Erythroblast (primary cell): Measurements from ENCODE around the gene ERBIN.

Source experiments
- GATA1 ChIP-seq: IDR thresholded peaks from 2 replicates; pipeline ENCODE4 v1.6.1; 2011; ENCODE audit warnings: low read depth, mild to moderate bottlenecking, control low read depth, low read length, moderate library complexity
- POLR2A ChIP-seq: IDR thresholded peaks from 2 replicates; pipeline ENCODE4 v1.6.1; 2011; ENCODE audit warnings: mild to moderate bottlenecking, low read length

DNA sequence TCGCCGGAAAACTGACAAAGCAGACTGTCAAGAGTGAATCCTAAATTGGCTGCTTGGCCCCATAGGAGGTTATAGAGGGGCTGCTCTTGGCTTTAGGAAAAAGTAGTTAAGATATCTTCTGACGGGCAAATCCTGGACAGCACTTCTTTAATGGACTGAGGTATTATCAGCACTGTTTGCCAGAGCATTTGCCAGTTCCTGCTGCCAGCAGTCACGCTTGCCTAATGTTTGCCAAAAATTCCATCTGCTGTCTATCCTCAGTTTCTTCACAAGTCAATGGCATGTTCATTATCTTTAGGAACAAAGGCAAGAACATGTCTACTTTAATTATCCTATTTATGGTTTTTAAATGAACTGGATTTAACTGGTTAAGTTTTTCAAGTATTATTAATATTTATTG, 191.9 kb downstream of the ERBIN start:
- TF ChIP-seq POLR2A (no peak), GATA1 (no peak)
